ENCODE data around the gene TGIF2.
A peak's percentile ranks its signal among the peaks of the same experiment; 100 is the strongest.

The TGIF2 gene

DNA sequence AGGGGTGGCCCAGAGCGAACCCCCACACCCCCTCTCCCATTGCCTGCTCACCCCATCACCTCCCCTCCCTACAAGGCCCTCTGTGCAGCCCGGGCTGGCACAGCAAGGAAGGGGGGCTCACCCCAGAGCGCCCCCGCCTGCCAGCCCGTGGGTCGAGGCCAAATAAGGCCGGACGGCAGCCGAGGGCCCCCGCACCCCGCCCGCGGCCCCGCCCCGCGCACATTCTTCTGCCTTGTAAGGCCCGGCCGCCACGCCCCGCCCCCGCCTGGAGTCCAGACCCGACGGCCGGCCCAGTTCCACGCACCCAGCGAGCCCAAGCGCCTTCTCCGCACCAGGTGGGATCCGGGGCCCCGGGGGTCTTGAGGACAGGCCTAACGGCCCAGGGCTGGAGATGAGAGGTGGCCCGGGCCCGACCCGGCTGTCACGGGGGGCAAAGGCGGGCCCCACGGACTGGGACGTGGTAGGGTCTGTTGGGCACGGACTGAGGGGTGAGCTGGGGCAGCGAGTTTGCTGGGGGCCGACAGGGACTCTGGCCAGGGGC is 32.1 kb upstream of the TGIF2 start, which contains the start of gene MYL9:
Gene MYL9, plus strand, starts transcription at position 293 of the 541 bp plus-strand sequence. CDS start 3,366 bp downstream, outside the sequence.
- Mint-ChIP-seq H3K4me3 (peak within 1 kb of the TSS; percentile 77), H3K27ac (no peak within 1 kb of the TSS), H3K9me3 (no peaks in the 10 kb centered on the region), H3K4me1 (peaks cover 49% of the 10 kb centered on the region), H3K27me3 (ENCODE audit: low read depth, poor library complexity) (peaks cover 3% of the 10 kb centered on the region), H3K36me3 (ENCODE audit: low read depth) (peaks cover 15% of the 10 kb centered on the region)
- DNase-seq: peak; percentile 89
- TF ChIP-seq, protein P1, sequence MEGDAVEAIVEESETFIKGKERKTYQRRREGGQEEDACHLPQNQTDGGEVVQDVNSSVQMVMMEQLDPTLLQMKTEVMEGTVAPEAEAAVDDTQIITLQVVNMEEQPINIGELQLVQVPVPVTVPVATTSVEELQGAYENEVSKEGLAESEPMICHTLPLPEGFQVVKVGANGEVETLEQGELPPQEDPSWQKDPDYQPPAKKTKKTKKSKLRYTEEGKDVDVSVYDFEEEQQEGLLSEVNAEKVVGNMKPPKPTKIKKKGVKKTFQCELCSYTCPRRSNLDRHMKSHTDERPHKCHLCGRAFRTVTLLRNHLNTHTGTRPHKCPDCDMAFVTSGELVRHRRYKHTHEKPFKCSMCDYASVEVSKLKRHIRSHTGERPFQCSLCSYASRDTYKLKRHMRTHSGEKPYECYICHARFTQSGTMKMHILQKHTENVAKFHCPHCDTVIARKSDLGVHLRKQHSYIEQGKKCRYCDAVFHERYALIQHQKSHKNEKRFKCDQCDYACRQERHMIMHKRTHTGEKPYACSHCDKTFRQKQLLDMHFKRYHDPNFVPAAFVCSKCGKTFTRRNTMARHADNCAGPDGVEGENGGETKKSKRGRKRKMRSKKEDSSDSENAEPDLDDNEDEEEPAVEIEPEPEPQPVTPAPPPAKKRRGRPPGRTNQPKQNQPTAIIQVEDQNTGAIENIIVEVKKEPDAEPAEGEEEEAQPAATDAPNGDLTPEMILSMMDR (IDR thresholded peaks at IDR 0.05): no peak

DNA sequence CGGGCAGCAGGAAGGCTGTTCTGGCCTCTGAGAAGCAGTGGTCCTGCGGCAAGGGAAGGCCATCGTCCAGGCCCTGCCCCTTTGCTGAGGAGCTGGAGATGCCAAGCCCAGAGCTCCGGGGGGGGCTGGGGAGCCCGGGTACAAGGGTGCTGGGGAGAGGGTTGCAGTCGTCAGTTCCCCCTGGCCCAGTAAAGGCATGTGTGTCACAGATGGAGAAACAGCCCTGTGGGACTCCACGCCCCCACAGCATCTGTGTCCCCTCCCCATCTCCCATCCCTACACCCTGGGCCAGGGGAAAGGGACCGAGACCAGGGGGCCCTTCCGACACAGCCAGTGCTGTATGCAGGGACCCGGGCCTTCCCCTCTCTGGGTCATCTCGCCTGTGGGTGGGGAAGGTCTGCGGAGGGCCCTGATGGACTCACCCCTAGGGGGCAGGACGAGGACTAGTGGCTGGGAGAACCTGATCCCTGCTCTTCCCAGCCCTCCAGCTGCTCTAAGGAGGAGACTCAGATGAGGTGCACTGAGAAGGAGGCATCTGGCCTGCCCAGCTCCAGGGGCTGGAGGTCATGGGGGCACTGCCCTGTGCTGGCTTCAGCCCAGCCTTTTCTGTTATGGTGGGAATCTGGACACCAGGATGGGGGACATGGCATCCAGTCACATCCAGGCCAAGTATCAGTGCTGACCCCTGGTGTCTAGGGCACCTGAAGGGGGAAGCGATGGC is 31.5 kb upstream of the TGIF2 start:
- Mint-ChIP-seq H3K27ac (no peak overlapping the region), H3K4me1 (peaks cover 49% of the 10 kb centered on the region), H3K9me3 (no peaks in the 10 kb centered on the region), H3K27me3 (ENCODE audit: low read depth, poor library complexity) (peaks cover 3% of the 10 kb centered on the region), H3K36me3 (ENCODE audit: low read depth) (peaks cover 15% of the 10 kb centered on the region), H3K4me3 (peak overlapping the region; percentile 63)
- DNase-seq: peak; percentile 54
- TF ChIP-seq, protein P1 (IDR thresholded peaks at IDR 0.05): peak; percentile 55

DNA sequence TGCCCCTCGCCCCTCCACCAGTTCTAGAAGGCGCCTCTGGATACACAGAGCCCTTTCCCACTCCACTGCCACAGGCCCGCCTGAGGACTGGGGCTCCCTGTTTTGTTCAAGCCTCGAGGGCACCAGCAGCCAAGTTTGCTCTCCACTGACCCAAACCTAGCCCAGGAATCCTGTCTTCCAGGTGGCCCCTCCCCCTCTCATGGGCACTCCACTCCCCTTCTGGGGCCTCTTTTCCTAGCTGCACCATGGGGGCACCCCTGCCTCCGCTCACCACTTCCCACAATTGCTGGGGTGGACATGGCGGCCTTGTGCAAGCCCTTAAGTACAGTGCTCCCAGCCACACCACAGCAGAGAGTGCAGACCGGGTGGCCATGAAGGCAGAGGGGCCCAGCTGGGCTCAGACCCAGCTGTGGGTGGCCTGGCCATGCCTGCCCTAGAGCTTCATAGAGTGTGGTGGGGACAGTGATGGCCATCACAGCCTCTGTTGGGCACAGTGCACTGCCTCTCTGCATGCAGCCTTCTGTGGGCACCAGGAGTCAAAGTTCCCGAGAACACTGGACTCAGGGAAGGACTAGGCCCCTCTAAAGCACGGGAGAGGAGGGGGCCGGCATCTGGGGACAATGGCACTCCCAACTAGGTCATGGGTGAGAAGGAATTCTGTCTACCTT is 30.7 kb upstream of the TGIF2 start:
- H3K9me3 Mint-ChIP-seq: no peaks in the 10 kb centered on the region
- peak overlapping the region; percentile 63 for H3K4me3 Mint-ChIP-seq
- no peak overlapping the region for H3K27ac Mint-ChIP-seq
- DNase-seq: no peak
- H3K27me3 Mint-ChIP-seq (ENCODE audit: low read depth, poor library complexity): peaks cover 3% of the 10 kb centered on the region
- peaks cover 49% of the 10 kb centered on the region for H3K4me1 Mint-ChIP-seq
- TF ChIP-seq, protein P1 (IDR thresholded peaks at IDR 0.05): no peak
- H3K36me3 Mint-ChIP-seq (ENCODE audit: low read depth): peaks cover 15% of the 10 kb centered on the region

- Mint-ChIP-seq H3K36me3 (ENCODE audit: low read depth) (peaks cover 15% of the 10 kb centered on the region), H3K27ac (peak overlapping the region; percentile 52), H3K4me1 (peaks cover 49% of the 10 kb centered on the region), H3K9me3 (no peaks in the 10 kb centered on the region), H3K4me3 (no peak overlapping the region), H3K27me3 (ENCODE audit: low read depth, poor library complexity) (peaks cover 3% of the 10 kb centered on the region)
- TF ChIP-seq, protein P1 (IDR thresholded peaks at IDR 0.05): no peak
- no peak for DNase-seq
Measured at GRCh38 chr20:36543184-36544133, 29.9 kb upstream of the TGIF2 start.

GRCh38 chr20:36544134-36545018 is 29.0 kb upstream of the TGIF2 start:
- no peaks in the 10 kb centered on the region for H3K9me3 Mint-ChIP-seq
- H3K4me3 Mint-ChIP-seq: no peak overlapping the region
- peak overlapping the region; percentile 65 for H3K27ac Mint-ChIP-seq
- H3K27me3 Mint-ChIP-seq (ENCODE audit: low read depth, poor library complexity): peaks cover 6% of the 10 kb centered on the region
- no peak for DNase-seq
- H3K36me3 Mint-ChIP-seq (ENCODE audit: low read depth): peaks cover 15% of the 10 kb centered on the region
- peaks cover 46% of the 10 kb centered on the region for H3K4me1 Mint-ChIP-seq
- TF ChIP-seq, protein P1 (IDR thresholded peaks at IDR 0.05): no peak

Data from nephron progenitor cell (in vitro differentiated cells).